Measurements from ENCODE around the gene CLASRP. TPM values are rescaled to one million over a fixed set of nuclear protein-coding genes. Genes with fewer than 3 reads are reported as not detected.

CLASRP gene
- total and polyA plus RNA-seq, 9 of the 15 experiments (the other 6 are each of a cell fraction or from before 2014, with no cell fraction given): 0.94 to 86.3 (median 44.0) TPM

DNA sequence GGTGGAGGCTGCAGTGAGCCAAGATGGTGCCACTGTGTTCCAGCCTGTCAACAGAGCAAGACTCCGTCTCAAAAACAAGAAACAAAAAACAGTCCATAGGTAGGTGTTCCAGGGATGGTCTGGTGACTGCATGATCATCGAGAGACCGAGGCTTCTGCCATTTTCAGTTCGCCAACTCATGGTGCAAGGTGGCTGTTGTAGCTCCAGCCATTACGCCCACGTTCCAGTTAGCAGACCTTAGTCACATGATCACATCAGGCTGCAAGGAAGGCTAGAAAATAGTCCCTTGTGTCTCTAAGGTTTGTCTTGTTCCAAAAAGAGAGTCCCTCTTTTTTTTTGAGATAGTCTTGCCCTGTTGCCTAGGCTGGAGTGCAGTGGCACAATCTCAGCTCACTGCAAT is 3.1 kb upstream of the CLASRP start (continued):
- TF ChIP-seq, protein P1, sequence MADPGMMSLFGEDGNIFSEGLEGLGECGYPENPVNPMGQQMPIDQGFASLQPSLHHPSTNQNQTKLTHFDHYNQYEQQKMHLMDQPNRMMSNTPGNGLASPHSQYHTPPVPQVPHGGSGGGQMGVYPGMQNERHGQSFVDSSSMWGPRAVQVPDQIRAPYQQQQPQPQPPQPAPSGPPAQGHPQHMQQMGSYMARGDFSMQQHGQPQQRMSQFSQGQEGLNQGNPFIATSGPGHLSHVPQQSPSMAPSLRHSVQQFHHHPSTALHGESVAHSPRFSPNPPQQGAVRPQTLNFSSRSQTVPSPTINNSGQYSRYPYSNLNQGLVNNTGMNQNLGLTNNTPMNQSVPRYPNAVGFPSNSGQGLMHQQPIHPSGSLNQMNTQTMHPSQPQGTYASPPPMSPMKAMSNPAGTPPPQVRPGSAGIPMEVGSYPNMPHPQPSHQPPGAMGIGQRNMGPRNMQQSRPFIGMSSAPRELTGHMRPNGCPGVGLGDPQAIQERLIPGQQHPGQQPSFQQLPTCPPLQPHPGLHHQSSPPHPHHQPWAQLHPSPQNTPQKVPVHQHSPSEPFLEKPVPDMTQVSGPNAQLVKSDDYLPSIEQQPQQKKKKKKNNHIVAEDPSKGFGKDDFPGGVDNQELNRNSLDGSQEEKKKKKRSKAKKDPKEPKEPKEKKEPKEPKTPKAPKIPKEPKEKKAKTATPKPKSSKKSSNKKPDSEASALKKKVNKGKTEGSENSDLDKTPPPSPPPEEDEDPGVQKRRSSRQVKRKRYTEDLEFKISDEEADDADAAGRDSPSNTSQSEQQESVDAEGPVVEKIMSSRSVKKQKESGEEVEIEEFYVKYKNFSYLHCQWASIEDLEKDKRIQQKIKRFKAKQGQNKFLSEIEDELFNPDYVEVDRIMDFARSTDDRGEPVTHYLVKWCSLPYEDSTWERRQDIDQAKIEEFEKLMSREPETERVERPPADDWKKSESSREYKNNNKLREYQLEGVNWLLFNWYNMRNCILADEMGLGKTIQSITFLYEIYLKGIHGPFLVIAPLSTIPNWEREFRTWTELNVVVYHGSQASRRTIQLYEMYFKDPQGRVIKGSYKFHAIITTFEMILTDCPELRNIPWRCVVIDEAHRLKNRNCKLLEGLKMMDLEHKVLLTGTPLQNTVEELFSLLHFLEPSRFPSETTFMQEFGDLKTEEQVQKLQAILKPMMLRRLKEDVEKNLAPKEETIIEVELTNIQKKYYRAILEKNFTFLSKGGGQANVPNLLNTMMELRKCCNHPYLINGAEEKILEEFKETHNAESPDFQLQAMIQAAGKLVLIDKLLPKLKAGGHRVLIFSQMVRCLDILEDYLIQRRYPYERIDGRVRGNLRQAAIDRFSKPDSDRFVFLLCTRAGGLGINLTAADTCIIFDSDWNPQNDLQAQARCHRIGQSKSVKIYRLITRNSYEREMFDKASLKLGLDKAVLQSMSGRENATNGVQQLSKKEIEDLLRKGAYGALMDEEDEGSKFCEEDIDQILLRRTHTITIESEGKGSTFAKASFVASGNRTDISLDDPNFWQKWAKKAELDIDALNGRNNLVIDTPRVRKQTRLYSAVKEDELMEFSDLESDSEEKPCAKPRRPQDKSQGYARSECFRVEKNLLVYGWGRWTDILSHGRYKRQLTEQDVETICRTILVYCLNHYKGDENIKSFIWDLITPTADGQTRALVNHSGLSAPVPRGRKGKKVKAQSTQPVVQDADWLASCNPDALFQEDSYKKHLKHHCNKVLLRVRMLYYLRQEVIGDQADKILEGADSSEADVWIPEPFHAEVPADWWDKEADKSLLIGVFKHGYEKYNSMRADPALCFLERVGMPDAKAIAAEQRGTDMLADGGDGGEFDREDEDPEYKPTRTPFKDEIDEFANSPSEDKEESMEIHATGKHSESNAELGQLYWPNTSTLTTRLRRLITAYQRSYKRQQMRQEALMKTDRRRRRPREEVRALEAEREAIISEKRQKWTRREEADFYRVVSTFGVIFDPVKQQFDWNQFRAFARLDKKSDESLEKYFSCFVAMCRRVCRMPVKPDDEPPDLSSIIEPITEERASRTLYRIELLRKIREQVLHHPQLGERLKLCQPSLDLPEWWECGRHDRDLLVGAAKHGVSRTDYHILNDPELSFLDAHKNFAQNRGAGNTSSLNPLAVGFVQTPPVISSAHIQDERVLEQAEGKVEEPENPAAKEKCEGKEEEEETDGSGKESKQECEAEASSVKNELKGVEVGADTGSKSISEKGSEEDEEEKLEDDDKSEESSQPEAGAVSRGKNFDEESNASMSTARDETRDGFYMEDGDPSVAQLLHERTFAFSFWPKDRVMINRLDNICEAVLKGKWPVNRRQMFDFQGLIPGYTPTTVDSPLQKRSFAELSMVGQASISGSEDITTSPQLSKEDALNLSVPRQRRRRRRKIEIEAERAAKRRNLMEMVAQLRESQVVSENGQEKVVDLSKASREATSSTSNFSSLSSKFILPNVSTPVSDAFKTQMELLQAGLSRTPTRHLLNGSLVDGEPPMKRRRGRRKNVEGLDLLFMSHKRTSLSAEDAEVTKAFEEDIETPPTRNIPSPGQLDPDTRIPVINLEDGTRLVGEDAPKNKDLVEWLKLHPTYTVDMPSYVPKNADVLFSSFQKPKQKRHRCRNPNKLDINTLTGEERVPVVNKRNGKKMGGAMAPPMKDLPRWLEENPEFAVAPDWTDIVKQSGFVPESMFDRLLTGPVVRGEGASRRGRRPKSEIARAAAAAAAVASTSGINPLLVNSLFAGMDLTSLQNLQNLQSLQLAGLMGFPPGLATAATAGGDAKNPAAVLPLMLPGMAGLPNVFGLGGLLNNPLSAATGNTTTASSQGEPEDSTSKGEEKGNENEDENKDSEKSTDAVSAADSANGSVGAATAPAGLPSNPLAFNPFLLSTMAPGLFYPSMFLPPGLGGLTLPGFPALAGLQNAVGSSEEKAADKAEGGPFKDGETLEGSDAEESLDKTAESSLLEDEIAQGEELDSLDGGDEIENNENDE (IDR thresholded peaks at IDR 0.05; ENCODE audit: low read depth, low read length): no peak
- TF ChIP-seq SNIP1 (IDR thresholded peaks at IDR 0.05; ENCODE audit: low read depth) (no peak), CBX5 (IDR thresholded peaks at IDR 0.05; ENCODE audit: borderline replicate concordance, low read depth) (peak; percentile 69; the same call in 1 of the 2 replicates), RFX1 (IDR thresholded peaks at IDR 0.05) (no peak), MECOM (CRISPR knock-in tag; IDR thresholded peaks at IDR 0.05) (no peak), ADNP (tag; IDR thresholded peaks at IDR 0.05) (peak; percentile 34; the same call in 1 of the 2 replicates), HEY1 (CRISPR knock-in tag; IDR thresholded peaks at IDR 0.05; ENCODE audit: borderline replicate concordance) (no peak), TCF3 (CRISPR knock-in tag; IDR thresholded peaks at IDR 0.05) (no peak), PHB (CRISPR knock-in tag; IDR thresholded peaks at IDR 0.05) (no peak), STAT5B (CRISPR knock-in tag; IDR thresholded peaks at IDR 0.05) (no peak), EGR1 (conservative IDR thresholded peaks at IDR 0.05) (peak; percentile 59), PCBP1 (IDR thresholded peaks at IDR 0.05; ENCODE audit: low read depth, low read length, poor library complexity, severe bottlenecking) (no peak), RAD51 (IDR thresholded peaks at IDR 0.05; ENCODE audit: borderline replicate concordance, low read depth) (0 out of 2 replicates have a peak, but pooled peaks have one; percentile 17), YY1 (IDR thresholded peaks at IDR 0.05; ENCODE audit: borderline replicate concordance in 1 of 3, control insufficient read depth in 1 of 3, extremely low read depth in 1 of 3, insufficient read depth in 3 of 3, insufficient read length in 1 of 3, insufficient replicate concordance in 2 of 3, low read depth in 1 of 3, low read length in 2 of 3) (no peak), GABPB2 (CRISPR knock-in tag; conservative IDR thresholded peaks at IDR 0.05) (no peak)
- TF ChIP-seq, protein P2, sequence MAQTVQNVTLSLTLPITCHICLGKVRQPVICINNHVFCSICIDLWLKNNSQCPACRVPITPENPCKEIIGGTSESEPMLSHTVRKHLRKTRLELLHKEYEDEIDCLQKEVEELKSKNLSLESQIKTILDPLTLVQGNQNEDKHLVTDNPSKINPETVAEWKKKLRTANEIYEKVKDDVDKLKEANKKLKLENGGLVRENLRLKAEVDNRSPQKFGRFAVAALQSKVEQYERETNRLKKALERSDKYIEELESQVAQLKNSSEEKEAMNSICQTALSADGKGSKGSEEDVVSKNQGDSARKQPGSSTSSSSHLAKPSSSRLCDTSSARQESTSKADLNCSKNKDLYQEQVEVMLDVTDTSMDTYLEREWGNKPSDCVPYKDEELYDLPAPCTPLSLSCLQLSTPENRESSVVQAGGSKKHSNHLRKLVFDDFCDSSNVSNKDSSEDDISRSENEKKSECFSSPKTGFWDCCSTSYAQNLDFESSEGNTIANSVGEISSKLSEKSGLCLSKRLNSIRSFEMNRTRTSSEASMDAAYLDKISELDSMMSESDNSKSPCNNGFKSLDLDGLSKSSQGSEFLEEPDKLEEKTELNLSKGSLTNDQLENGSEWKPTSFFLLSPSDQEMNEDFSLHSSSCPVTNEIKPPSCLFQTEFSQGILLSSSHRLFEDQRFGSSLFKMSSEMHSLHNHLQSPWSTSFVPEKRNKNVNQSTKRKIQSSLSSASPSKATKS (CRISPR knock-in tag; IDR thresholded peaks at IDR 0.05): no peak
